ENCODE results near the gene HIC1. TPM values are rescaled to one million over a fixed set of nuclear protein-coding genes. Genes with fewer than 3 reads are reported as not detected.

Gene HIC1
- total RNA-seq, 1 experiment from 2014 or later = 1.0 TPM

DNA sequence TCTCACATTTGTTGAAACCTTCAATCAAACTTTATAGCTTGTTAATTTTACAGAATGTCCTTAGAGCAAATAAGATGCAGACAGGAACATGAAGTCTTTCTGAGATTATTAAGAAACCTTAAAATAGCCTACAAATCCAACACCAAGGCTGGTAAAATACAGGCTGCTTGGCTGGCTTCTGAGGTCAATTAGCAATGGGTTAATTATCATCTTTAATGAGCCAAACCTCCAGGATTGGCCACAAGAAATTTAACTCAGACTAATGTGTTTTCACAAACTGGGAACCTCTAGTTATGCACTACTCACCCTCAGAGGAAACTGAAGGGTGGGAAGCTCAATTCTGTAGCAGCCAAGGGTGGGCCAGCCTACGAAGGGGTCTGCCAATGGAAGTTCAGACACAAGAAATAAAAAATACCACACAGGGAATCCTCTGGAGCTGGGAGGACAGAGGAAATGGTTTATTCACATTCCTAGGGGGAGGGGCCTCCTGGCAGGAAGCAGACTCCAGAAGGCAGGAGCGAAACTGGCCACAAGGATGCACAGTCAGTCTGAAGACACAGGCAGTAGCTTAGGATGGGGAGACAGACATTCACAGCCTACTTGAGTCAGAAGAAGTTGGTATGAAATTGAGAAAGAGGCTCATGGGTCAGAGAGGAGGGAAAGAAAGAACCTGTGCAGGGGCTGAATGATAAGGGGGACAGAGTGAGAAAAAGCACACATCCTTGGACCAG is 36.1 kb downstream of the HIC1 start:
- Mint-ChIP-seq H3K4me1 (ENCODE audit: insufficient read depth, unreplicated experiment) (peaks cover 6% of the 10 kb centered on the region), H3K36me3 (ENCODE audit: insufficient read depth, unreplicated experiment) (peaks cover 16% of the 10 kb centered on the region), H3K4me3 (ENCODE audit: unreplicated experiment) (no peak overlapping the region), H3K27me3 (ENCODE audit: insufficient read depth, unreplicated experiment) (no peaks in the 10 kb centered on the region), H3K27ac (ENCODE audit: low read depth, unreplicated experiment) (no peak overlapping the region), H3K9me3 (ENCODE audit: unreplicated experiment) (no peaks in the 10 kb centered on the region)
- intact Hi-C loops (cut with micrococcal nuclease) = no loop called here
- DNase-seq (ENCODE audit: unreplicated experiment) = peak; percentile 54
- ChIA-PET POLR2A (interaction anchor here (1.7 kb wide), 1 partner anchor 8 kb away, joined by 3 read pairs; no protein-coding TSS in a partner anchor), CTCF (interaction anchor here (0.6 to 1.0 kb wide), 4 partner anchors 9 to 186 kb away, joined by 3 to 5 read pairs (median 3); no protein-coding TSS in a partner anchor)
- TF ChIP-seq CTCF (IDR thresholded peaks at IDR 0.05; ENCODE audit: unreplicated experiment) = no peak
- BruUV-seq (replicated peaks) = no TSS peak

DNA sequence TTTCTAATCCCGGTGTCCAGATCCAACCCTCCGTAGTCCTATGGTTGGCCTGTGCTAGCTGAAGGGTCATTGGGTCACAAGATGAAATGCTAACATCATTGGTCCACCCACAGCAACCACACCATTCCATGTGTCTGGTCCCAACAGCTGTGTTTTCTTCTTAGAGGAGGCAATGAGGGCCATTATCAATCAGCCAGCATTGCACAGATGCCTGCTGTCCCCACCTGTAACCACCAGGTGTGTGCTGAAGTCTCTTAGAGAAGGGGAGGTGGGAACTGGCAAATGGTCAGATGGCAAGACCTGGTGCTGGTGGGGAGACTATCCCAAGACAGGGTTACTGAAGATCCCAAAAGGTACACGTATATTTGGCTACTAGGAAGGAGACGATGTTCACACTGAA is 37.4 kb downstream of the HIC1 start:
- TF ChIP-seq CTCF (IDR thresholded peaks at IDR 0.05; ENCODE audit: unreplicated experiment) = no peak
- Mint-ChIP-seq H3K27me3 (ENCODE audit: insufficient read depth, unreplicated experiment) (no peaks in the 10 kb centered on the region), H3K36me3 (ENCODE audit: insufficient read depth, unreplicated experiment) (peaks cover 15% of the 10 kb centered on the region), H3K27ac (ENCODE audit: low read depth, unreplicated experiment) (no peak overlapping the region), H3K4me1 (ENCODE audit: insufficient read depth, unreplicated experiment) (peaks cover 6% of the 10 kb centered on the region), H3K4me3 (ENCODE audit: unreplicated experiment) (no peak overlapping the region), H3K9me3 (ENCODE audit: unreplicated experiment) (no peaks in the 10 kb centered on the region)
- BruUV-seq (replicated peaks) = no TSS peak
- CTCF ChIA-PET = interaction anchor here (1.9 kb wide), 1 partner anchor 153 kb away, joined by 6 read pairs; no protein-coding TSS in a partner anchor
- intact Hi-C loops (cut with micrococcal nuclease) = no loop called here
- DNase-seq (ENCODE audit: unreplicated experiment) = no peak
- POLR2A ChIA-PET = interaction anchor here (1.7 kb wide), 1 partner anchor 10 kb away, joined by 3 read pairs; no protein-coding TSS in a partner anchor

GRCh38 chr17:2093349-2093748 is 38.4 kb downstream of the HIC1 start:
- no peaks in the 10 kb centered on the region for H3K9me3 Mint-ChIP-seq (ENCODE audit: unreplicated experiment)
- POLR2A ChIA-PET = interaction anchor here (0.9 to 1.3 kb wide), 3 partner anchors 8 to 17 kb away, joined by 3 to 5 read pairs (median 5); no protein-coding TSS in a partner anchor
- CTCF ChIA-PET = interaction anchor here (0.7 to 1.9 kb wide), 2 partner anchors 45 to 152 kb away, joined by 4 to 6 read pairs; no protein-coding TSS in a partner anchor
- peaks cover 12% of the 10 kb centered on the region for H3K36me3 Mint-ChIP-seq (ENCODE audit: insufficient read depth, unreplicated experiment)
- intact Hi-C loops (cut with micrococcal nuclease) = no loop called here
- H3K27me3 Mint-ChIP-seq (ENCODE audit: insufficient read depth, unreplicated experiment) = no peaks in the 10 kb centered on the region
- BruUV-seq (replicated peaks) = no TSS peak
- DNase-seq (ENCODE audit: unreplicated experiment) = no peak
- no peak overlapping the region for H3K27ac Mint-ChIP-seq (ENCODE audit: low read depth, unreplicated experiment)
- no peak for TF ChIP-seq CTCF (IDR thresholded peaks at IDR 0.05; ENCODE audit: unreplicated experiment)
- H3K4me3 Mint-ChIP-seq (ENCODE audit: unreplicated experiment) = no peak overlapping the region
- H3K4me1 Mint-ChIP-seq (ENCODE audit: insufficient read depth, unreplicated experiment) = peaks cover 6% of the 10 kb centered on the region

- no peak for TF ChIP-seq CTCF (IDR thresholded peaks at IDR 0.05; ENCODE audit: unreplicated experiment)
- Mint-ChIP-seq H3K27ac (ENCODE audit: low read depth, unreplicated experiment) (no peak overlapping the region), H3K9me3 (ENCODE audit: unreplicated experiment) (no peaks in the 10 kb centered on the region), H3K36me3 (ENCODE audit: insufficient read depth, unreplicated experiment) (peaks cover 12% of the 10 kb centered on the region), H3K4me1 (ENCODE audit: insufficient read depth, unreplicated experiment) (peaks cover 6% of the 10 kb centered on the region), H3K4me3 (ENCODE audit: unreplicated experiment) (no peak overlapping the region), H3K27me3 (ENCODE audit: insufficient read depth, unreplicated experiment) (no peaks in the 10 kb centered on the region)
- ChIA-PET POLR2A (no interaction called here), CTCF (interaction anchor here (0.7 to 1.1 kb wide), 3 partner anchors 9 to 86 kb away, joined by 3 to 4 read pairs (median 3); no protein-coding TSS in a partner anchor)
- peak; percentile 15 for DNase-seq (ENCODE audit: unreplicated experiment)
- intact Hi-C loops (cut with micrococcal nuclease) = no loop called here
- BruUV-seq (replicated peaks) = no TSS peak
Observed at GRCh38 chr17:2094891-2095535, 40.1 kb downstream of the HIC1 start.

Measured in MCF 10A (cell line).